Stimulated activated CD4-positive, alpha-beta T cell treated with anti-CD3 and anti-CD28 coated beads, Interleukin-4, amount 100 ng/mL, for 4 hours (primary cell): ENCODE data around the gene ABCC10.
"Not testable (repeated sequence)": the region's sequence is repeated elsewhere in the genome, so short reads cannot be mapped to it uniquely, and the experiment has no call there.

Experiments used
- DNase-seq, 2 experiments: peaks; one replicate each; pipeline ENCODE4 v3.0.0-alpha.2; 2020

Gene ABCC10

GRCh38 chr6:43450699-43451131 lies 23.4 kb downstream of the ABCC10 start:
- DNase-seq: no peak

DNA sequence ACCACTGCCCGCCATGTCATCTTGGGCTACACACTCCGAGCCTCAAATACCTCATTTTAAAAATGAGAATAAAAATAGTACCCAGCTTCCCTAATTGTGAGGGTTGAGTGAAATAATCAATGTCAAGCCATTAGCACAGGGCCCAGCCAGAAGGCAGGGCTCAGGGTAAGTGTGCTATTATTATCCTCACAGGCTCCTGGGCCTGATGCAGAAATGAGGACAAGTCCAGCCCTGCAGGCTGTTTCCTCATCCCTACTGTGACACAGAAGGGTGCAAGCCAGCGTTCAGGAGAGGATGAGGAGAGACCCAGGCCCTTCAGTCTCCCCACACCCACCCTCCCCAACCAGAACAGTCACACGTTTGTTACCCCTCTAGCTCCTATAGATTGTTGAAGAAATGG lies 24.0 kb downstream of the ABCC10 start:
- no peak for DNase-seq

- DNase-seq: no peak
These were observed 24.6 kb downstream of the ABCC10 start for GRCh38 chr6:43451939-43452338.

GRCh38 chr6:43452896-43453295 lies 25.6 kb downstream of the ABCC10 start:
- DNase-seq: no peak

DNA sequence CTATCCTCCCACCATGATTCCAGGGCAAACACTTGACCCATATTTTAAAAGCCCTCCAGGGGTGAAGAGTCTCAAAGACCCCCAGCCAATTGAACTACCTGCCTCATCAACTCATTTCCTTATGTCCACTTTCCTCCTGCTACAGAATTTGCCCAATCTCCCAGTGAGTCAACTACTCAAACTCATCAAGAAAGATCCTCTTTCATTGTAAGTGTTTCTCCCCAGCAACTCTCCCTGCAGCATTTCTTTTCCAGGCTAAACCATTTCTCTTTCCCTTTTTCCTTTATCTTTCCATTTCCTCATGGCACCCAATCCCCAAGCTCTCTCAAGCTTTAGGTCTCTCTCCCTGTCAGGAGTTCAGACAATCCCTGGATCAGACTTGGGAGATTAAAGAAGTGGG lies 26.5 kb downstream of the ABCC10 start:
- DNase-seq: no peak

DNA sequence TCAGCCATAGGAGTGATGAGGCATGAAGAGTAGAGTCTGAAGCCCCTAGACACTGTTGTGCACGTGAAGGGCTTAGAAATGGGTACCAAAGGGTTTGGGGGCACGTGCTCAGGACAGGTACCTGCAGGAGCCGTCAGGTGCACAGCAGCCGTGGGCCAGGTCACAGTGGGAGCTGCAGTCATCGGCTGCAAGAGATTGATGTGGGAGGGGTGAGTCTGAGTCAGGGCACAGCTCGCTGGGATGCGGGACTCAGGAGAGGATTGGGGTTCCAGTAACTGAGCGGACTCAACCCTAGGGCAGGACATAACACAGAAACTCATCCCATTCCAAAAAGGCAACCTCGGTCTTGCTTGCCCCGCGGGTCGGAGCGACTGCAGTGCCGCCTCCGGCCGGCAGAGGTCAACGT lies 27.0 kb downstream of the ABCC10 start:
- peak; percentile 52 to 71 for DNase-seq

DNA sequence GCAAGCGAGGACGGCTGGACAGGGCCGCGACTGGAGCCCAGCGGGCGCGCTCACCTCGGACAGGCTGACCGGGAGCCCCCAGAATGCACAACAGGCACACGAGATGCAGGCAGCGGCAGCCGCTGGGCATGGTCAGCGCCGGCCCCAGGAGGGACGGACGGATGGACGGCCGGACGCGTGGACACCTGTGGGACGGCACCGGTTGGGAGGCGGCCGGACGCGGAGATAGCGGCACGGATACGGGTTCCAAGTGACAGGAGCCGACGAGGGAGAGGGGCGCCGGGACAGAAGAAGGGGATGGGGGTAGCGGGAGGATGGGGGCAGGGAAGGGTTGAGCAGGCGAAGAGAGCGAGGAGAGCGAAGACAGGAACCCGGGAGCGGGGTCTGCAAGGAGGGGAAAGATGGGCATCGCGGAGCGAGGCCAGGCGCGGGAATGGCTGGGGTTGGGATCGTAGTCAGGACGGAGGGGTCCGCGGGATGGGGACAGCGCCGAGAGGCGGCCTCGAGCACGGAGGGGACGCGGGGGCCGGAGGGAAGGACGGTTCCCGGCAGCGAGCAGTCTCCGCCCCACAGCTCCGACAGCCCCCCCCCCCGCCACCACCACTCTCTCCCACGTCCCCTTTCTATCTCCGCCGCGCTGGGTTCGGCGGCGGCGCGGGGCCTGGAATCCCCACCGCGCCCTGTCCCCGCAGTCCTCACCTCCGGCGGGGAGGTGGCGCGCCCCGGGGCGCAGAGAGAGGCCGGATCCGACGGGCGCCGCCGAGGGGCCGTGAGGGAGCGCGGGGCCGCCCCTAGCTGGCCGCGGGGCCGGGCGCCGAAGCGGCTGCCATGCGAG lies 27.6 kb downstream of the ABCC10 start:
- peak; percentile 26 to 50 for DNase-seq

DNA sequence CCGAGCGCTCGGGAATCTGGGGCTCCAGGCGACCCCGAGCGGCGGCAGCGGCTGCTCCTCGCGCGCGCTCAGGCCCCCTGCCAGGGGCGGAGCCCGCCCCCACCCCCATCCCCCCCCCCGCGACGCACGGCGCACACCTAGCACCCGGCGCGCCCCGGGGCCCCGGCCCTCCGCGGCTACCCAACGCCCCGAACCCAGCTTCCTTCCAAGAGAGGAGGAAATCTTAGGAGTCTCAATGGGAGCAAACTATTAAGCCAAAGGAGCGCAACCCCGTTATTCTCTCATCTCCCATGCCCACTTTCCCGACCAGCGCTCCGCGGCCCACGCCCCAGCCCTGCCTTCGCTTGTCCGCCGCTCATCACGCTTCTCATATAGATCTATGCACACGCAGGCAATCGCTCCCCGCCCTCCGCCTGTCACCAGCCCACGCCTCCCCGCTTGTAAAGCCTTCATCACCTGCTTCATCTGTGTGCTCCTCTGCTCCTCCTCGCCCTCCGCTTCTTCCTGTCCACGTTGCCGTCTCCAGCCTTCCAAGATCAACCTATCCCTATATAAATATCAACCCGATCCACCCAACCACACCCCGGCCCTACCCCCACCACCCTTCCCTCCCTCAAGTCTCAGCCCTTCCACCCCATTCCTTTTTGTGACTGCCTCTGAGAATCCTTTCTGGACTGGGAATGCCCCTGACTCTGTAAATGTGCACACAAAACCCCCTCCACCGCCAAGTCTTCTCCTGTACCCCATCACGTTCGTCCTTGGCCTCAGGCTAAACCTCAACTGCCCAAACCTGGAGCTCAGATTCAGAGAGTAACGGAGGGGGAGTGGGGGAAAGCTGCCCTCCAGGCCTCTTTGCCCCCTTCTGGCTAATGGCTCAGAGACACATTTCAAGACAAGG lies 28.4 kb downstream of the ABCC10 start, which contains the start of gene DLK2:
DLK2 (minus strand) TSS at position 18 of the 898 bp plus-strand sequence. CDS start 723 bp downstream, outside the sequence.
- DNase-seq: peak; percentile 65 to 80

DNA sequence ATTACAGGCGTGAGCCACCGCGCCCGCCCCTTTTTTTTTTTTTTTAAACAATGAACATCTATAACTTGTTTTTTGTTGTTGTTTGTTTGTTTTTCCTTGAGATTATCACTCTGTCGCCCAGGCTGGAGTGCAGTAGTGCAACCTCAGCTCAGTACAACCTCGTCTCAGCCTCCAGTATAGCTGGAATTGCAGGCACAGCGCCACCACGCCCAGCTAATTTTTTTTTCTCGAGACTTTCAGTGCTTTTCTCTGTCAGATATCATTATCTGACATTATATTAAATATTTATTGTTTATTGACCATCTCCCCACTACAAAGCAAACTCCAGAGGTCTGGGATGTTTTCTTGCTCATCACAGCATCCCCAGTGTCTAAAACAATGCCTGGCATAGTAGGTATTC lies 30.3 kb downstream of the ABCC10 start:
- no peak for DNase-seq

DNA sequence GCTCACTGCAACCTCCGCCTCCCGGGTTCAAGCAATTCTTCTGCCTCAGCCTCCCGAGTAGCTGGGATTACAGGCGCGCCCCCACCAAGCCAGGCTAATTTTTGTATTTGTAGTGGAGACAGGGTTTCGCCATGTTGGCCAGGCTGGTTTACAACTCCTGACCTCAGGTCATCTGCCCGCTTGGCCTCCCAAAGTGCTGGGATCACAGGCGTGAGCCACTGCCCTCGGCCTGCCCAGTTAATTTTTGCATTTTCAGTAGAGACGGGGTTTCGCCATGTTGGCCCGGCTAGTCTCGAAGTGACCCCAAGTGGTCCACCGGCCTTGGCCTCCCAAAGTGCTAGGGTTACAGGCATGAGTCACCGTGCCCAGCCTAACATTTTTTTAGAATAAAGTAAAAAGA lies 30.8 kb downstream of the ABCC10 start:
- not testable (repeated sequence) for DNase-seq

DNA sequence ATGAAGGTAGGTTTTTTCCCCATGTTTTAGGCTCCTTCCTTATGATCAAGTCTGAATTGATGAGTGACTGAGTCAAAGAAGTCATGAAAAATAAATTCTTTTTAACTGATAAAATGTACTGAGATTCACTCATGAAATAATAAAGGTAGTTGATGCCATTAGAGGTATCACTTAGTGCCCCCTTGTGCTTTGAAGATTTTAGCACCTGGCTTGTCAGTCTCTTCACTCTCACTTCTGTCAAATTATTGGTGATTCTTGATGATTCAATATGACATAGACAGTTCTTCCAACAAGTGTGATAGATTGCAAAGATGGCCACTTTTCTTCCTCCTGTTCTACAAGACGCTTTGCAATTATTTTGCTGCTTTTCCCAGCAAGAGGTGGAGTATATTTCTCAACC lies 32.2 kb downstream of the ABCC10 start:
- DNase-seq: no peak

- DNase-seq: no peak
These were observed 32.7 kb downstream of the ABCC10 start for GRCh38 chr6:43460032-43460431.

- DNase-seq: no peak
These were observed 34.6 kb downstream of the ABCC10 start for GRCh38 chr6:43461936-43462335.

DNA sequence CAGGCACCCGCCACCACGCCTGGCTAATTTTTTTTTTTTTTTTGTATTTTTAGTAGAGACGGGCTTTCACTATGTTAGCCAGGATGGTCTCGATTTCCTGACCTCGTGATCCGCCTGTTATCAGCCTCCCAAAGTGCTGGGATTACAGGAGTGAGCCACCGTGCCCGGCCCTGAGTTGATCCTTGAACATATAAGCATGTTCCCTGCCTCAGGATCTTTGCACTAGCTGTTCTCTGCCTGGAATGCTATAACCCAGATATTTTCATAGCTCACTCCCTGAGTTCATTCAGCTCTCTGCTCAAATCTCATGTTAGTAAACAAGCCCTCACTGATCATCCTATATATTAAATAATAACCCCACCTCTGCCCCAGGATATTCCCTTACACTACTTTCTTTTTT lies 37.0 kb downstream of the ABCC10 start:
- no peak for DNase-seq

GRCh38 chr6:43465948-43466347 lies 38.6 kb downstream of the ABCC10 start:
- no peak for DNase-seq

GRCh38 chr6:43467265-43467664 lies 39.9 kb downstream of the ABCC10 start:
- not testable (repeated sequence) for DNase-seq

GRCh38 chr6:43467752-43468151 lies 40.4 kb downstream of the ABCC10 start:
- DNase-seq: no peak

DNA sequence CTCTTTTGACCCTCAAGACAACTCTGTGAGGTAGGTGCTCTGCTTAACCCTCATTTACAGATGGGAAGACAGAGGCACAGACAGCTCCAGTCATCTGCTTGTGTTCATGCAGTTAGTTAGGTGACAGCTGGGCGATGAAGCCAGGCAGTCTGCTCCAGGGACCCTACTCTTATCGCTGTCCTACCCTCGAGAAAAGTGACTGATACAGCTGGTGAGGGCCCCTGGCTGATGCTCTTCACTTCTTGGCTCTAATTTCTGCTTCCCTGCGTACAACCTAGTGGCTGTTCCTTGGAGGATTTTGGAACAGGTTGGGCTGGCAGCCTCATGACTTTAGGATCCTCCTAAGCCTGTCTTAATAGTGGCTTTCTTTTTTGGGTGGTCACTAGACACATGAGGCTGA lies 40.9 kb downstream of the ABCC10 start:
- DNase-seq: no peak

GRCh38 chr6:43468748-43469681 lies 41.7 kb downstream of the ABCC10 start:
- no peak for DNase-seq

- DNase-seq: no peak
These were observed 42.6 kb downstream of the ABCC10 start for GRCh38 chr6:43469947-43470346.

- DNase-seq: no peak
These were observed 44.1 kb downstream of the ABCC10 start for GRCh38 chr6:43471399-43471798.

DNA sequence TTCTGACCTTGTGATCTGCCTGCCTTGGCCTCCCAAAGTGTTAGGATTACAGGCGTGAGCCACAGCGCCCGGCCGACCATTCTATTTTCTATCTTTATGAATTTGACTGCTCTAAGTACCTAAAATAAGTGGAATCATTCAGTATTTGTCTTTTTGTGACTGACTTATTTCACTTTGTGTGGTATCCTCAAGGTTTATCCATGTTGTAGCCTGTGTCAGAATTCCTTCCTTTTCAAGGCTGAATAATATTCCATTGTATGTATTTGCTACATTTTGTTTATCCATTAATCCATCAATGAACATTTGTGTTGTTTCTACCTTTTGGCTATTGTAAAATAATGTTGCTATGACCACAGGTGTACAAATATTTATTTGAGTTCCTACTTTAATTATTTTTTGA lies 45.2 kb downstream of the ABCC10 start:
- no peak for DNase-seq

GRCh38 chr6:43475516-43475915 lies 48.2 kb downstream of the ABCC10 start:
- DNase-seq: no peak
